Naive B cell (primary cell): Measurements from ENCODE around the gene YWHAE. TPM values are rescaled to one million over a fixed set of nuclear protein-coding genes. Genes with fewer than 3 reads are reported as not detected.
A peak's percentile ranks its signal among the peaks of the same experiment; 100 is the strongest.
"Not testable (repeated sequence)": the region's sequence is repeated elsewhere in the genome, so short reads cannot be mapped to it uniquely, and the experiment has no call there.

Source experiments
- ATAC-seq, 2 donors: fragments of 150-1000 bp; cut with Tn5 transposase; 2 replicates each; pipeline ENCODE4 v1.10.0; 2021; ENCODE audit warnings: low read depth in 2 of 2, mild to moderate bottlenecking in 2 of 2, moderate library complexity in 2 of 2
- DNase-seq: peaks from one replicate; pipeline ENCODE4 v3.0.0; 2022
- H3K27ac Mint-ChIP-seq, 6 donors: one replicate each; pipeline ENCODE4 v1.8.0; 2020 to 2022; ENCODE audit warnings: mild to moderate bottlenecking in 6 of 6, mixed read lengths in 6 of 6, moderate library complexity in 5 of 6, inconsistent platforms in 2 of 6
- H3K27me3 Mint-ChIP-seq, 3 donors: one replicate each; pipeline ENCODE4 v1.8.0; 2021 to 2022; ENCODE audit warnings: mixed read lengths in 3 of 3, mild to moderate bottlenecking in 1 of 3
- H3K36me3 Mint-ChIP-seq, 2 donors: one replicate each; pipeline ENCODE4 v1.8.0; 2020 to 2022; ENCODE audit warnings: mixed read lengths in 2 of 2, inconsistent platforms in 1 of 2, mild to moderate bottlenecking in 1 of 2
- H3K4me1 Mint-ChIP-seq, 3 donors: one replicate each; pipeline ENCODE4 v1.8.0; 2020 to 2022; ENCODE audit warnings: mixed read lengths in 3 of 3, inconsistent platforms in 1 of 3, mild to moderate bottlenecking in 1 of 3, moderate library complexity in 1 of 3
- H3K4me3 Mint-ChIP-seq, 8 donors: one replicate each; pipeline ENCODE4 v1.8.0; 2020 to 2022; ENCODE audit warnings: mild to moderate bottlenecking in 8 of 8, mixed read lengths in 8 of 8, moderate library complexity in 8 of 8, inconsistent platforms in 2 of 8
- H3K9me3 Mint-ChIP-seq, 7 donors: one replicate each; pipeline ENCODE4 v1.8.0; 2020 to 2022; ENCODE audit warnings: mixed read lengths in 7 of 7, mild to moderate bottlenecking in 5 of 7, inconsistent platforms in 2 of 7, moderate library complexity in 1 of 7
- polyA plus RNA-seq, 6 donors: library from polyadenylated mRNA; unstranded; fragments of 300-500 nt; fragmentation: Illumina TruSeq; gene quantifications; one replicate each; pipeline ENCODE4 v1.2.3, GENCODE V29; 2021; ENCODE audit warnings: low read depth in 6 of 6

YWHAE gene
- polyA plus RNA-seq: 10 to 100 TPM; 41.6 to 51.5 (median 44.8) TPM

GRCh38 chr17:1399679-1400512, at the start of gene YWHAE:
Gene YWHAE (minus strand): TSS chr17:1400222. CDS start chr17:1400110, 112 bp downstream.
- peak within 1 kb of the TSS; percentile 97 to 100 (median 99) for H3K27ac Mint-ChIP-seq
- H3K4me1 Mint-ChIP-seq: peaks cover 29 to 39% (median 34%) of the 10 kb centered on the region in 3 donors
- ATAC-seq (peak; percentile 87 to 88), DNase-seq (peak; percentile 94)
- no peaks in the 10 kb centered on the region for H3K9me3 Mint-ChIP-seq
- H3K4me3 Mint-ChIP-seq: peak within 1 kb of the TSS; percentile 97 to 100 (median 98)
- H3K36me3 Mint-ChIP-seq: peaks cover 0 to 7% of the 10 kb centered on the region in 2 donors
- no peaks in the 10 kb centered on the region for H3K27me3 Mint-ChIP-seq

- no peaks in the 10 kb centered on the region for H3K27me3 Mint-ChIP-seq
- H3K4me3 Mint-ChIP-seq: peak overlapping the region in 1 of 8 donors; percentile 32
- peaks cover 26 to 85% (median 54%) of the 10 kb centered on the region in 3 donors for H3K4me1 Mint-ChIP-seq
- no peaks in the 10 kb centered on the region for H3K9me3 Mint-ChIP-seq
- ATAC-seq (no peak), DNase-seq (no peak)
- peak overlapping the region in 4 of 6 donors; percentile 4 to 70 (median 45) for H3K27ac Mint-ChIP-seq
- H3K36me3 Mint-ChIP-seq: no peaks in the 10 kb centered on the region
These were observed 49.5 kb upstream of the YWHAE start for GRCh38 chr17:1449412-1449967.

GRCh38 chr17:1447052-1447451, 47.0 kb upstream of the YWHAE start:
- no peaks in the 10 kb centered on the region for H3K36me3 Mint-ChIP-seq
- no peaks in the 10 kb centered on the region for H3K27me3 Mint-ChIP-seq
- H3K4me1 Mint-ChIP-seq: peaks cover 22 to 62% (median 31%) of the 10 kb centered on the region in 3 donors
- peak overlapping the region in 1 of 8 donors; percentile 26 for H3K4me3 Mint-ChIP-seq
- H3K27ac Mint-ChIP-seq: peak overlapping the region in 3 of 6 donors; percentile 18 to 33 (median 24)
- ATAC-seq: no peak
- no peaks in the 10 kb centered on the region for H3K9me3 Mint-ChIP-seq
- DNase-seq: no peak

- ATAC-seq: no peak
- DNase-seq: no peak
- no peaks in the 10 kb centered on the region for H3K27me3 Mint-ChIP-seq
- no peaks in the 10 kb centered on the region for H3K36me3 Mint-ChIP-seq
- H3K4me1 Mint-ChIP-seq: peaks cover 22 to 56% (median 31%) of the 10 kb centered on the region in 3 donors
- no peaks in the 10 kb centered on the region for H3K9me3 Mint-ChIP-seq
- H3K27ac Mint-ChIP-seq: peak overlapping the region in 4 of 6 donors; percentile 34 to 57 (median 44)
- peak overlapping the region in 1 of 8 donors; percentile 9 for H3K4me3 Mint-ChIP-seq
These were observed 46.2 kb upstream of the YWHAE start for GRCh38 chr17:1446201-1446600.

GRCh38 chr17:1445695-1446094, 45.7 kb upstream of the YWHAE start:
- H3K36me3 Mint-ChIP-seq: not testable (repeated sequence)

GRCh38 chr17:1442721-1443120, 42.7 kb upstream of the YWHAE start:
- not testable (repeated sequence) for H3K4me3 Mint-ChIP-seq, H3K9me3 Mint-ChIP-seq, H3K27me3 Mint-ChIP-seq, H3K27ac Mint-ChIP-seq, H3K36me3 Mint-ChIP-seq, ATAC-seq, DNase-seq
- H3K4me1 Mint-ChIP-seq: peaks cover 13 to 43% (median 26%) of the 10 kb centered on the region in 3 donors

More at GRCh38 chr17:1445695-1446094, 45.7 kb upstream of the YWHAE start:
- peak overlapping the region in 4 of 6 donors; percentile 34 to 71 (median 54) for H3K27ac Mint-ChIP-seq
- not testable (repeated sequence) for DNase-seq, H3K4me3 Mint-ChIP-seq, H3K27me3 Mint-ChIP-seq, ATAC-seq, H3K9me3 Mint-ChIP-seq
- peaks cover 22 to 55% (median 31%) of the 10 kb centered on the region in 3 donors for H3K4me1 Mint-ChIP-seq

GRCh38 chr17:1442187-1442586, 42.2 kb upstream of the YWHAE start:
- H3K27me3 Mint-ChIP-seq: no peaks in the 10 kb centered on the region

GRCh38 chr17:1440921-1441320, 40.9 kb upstream of the YWHAE start:
- H3K36me3 Mint-ChIP-seq: peaks cover 0 to 8% of the 10 kb centered on the region in 2 donors

More at GRCh38 chr17:1442187-1442586, 42.2 kb upstream of the YWHAE start:
- Mint-ChIP-seq H3K4me1 (peaks cover 13 to 37% (median 25%) of the 10 kb centered on the region in 3 donors), H3K9me3 (no peaks in the 10 kb centered on the region), H3K4me3 (no peak overlapping the region), H3K36me3 (no peaks in the 10 kb centered on the region), H3K27ac (no peak overlapping the region)
- no peak for DNase-seq
- ATAC-seq: no peak

GRCh38 chr17:1438593-1439083, 38.6 kb upstream of the YWHAE start:
- H3K4me1 Mint-ChIP-seq: peaks cover 9 to 20% (median 19%) of the 10 kb centered on the region in 3 donors
- ATAC-seq (no peak), DNase-seq (no peak)
- no peak overlapping the region for H3K4me3 Mint-ChIP-seq
- no peaks in the 10 kb centered on the region for H3K27me3 Mint-ChIP-seq
- peak overlapping the region in 2 of 6 donors; percentile 14 to 80 for H3K27ac Mint-ChIP-seq
- peaks cover 0 to 15% of the 10 kb centered on the region in 2 donors for H3K36me3 Mint-ChIP-seq
- H3K9me3 Mint-ChIP-seq: no peaks in the 10 kb centered on the region

More at GRCh38 chr17:1440921-1441320, 40.9 kb upstream of the YWHAE start:
- Mint-ChIP-seq H3K9me3 (no peaks in the 10 kb centered on the region), H3K27ac (peak overlapping the region in 1 of 6 donors; percentile 26), H3K4me1 (peaks cover 12 to 28% (median 25%) of the 10 kb centered on the region in 3 donors), H3K4me3 (no peak overlapping the region), H3K27me3 (no peaks in the 10 kb centered on the region)
- DNase-seq: no peak
- ATAC-seq: no peak

GRCh38 chr17:1435326-1435725, 35.3 kb upstream of the YWHAE start:
- Mint-ChIP-seq H3K4me3 (no peak overlapping the region), H3K27ac (peak overlapping the region in 3 of 6 donors; percentile 13 to 85 (median 34)), H3K36me3 (peaks cover 4 to 15% of the 10 kb centered on the region in 2 donors), H3K4me1 (peaks cover 18 to 37% (median 36%) of the 10 kb centered on the region in 3 donors), H3K9me3 (no peaks in the 10 kb centered on the region), H3K27me3 (no peaks in the 10 kb centered on the region)
- no peak for ATAC-seq
- DNase-seq: no peak

- Mint-ChIP-seq H3K27me3 (no peaks in the 10 kb centered on the region), H3K4me3 (no peak overlapping the region), H3K36me3 (peaks cover 4 to 15% of the 10 kb centered on the region in 2 donors), H3K27ac (no peak overlapping the region), H3K9me3 (no peaks in the 10 kb centered on the region), H3K4me1 (peaks cover 18 to 36% (median 35%) of the 10 kb centered on the region in 3 donors)
- ATAC-seq (no peak), DNase-seq (no peak)
These were observed 34.1 kb upstream of the YWHAE start for GRCh38 chr17:1434150-1434549.

- no peak overlapping the region for H3K4me3 Mint-ChIP-seq
These were observed 31.6 kb upstream of the YWHAE start for GRCh38 chr17:1431631-1432104.

GRCh38 chr17:1423456-1424135, 23.6 kb upstream of the YWHAE start:
- Mint-ChIP-seq H3K4me1 (peaks cover 14 to 19% (median 16%) of the 10 kb centered on the region in 3 donors), H3K27me3 (no peaks in the 10 kb centered on the region), H3K36me3 (no peaks in the 10 kb centered on the region), H3K4me3 (peak overlapping the region in 1 of 8 donors; percentile 73), H3K9me3 (no peaks in the 10 kb centered on the region), H3K27ac (peak overlapping the region in 3 of 6 donors; percentile 15 to 79 (median 47))
- DNase-seq: no peak
- no peak for ATAC-seq

More at GRCh38 chr17:1431631-1432104, 31.6 kb upstream of the YWHAE start:
- H3K4me1 Mint-ChIP-seq: peaks cover 19 to 39% (median 32%) of the 10 kb centered on the region in 3 donors
- no peaks in the 10 kb centered on the region for H3K27me3 Mint-ChIP-seq
- peak overlapping the region in 1 of 6 donors; percentile 21 for H3K27ac Mint-ChIP-seq
- no peaks in the 10 kb centered on the region for H3K9me3 Mint-ChIP-seq
- ATAC-seq (no peak), DNase-seq (no peak)
- H3K36me3 Mint-ChIP-seq: peaks cover 4 to 12% of the 10 kb centered on the region in 2 donors
